HCT116 (cell line): ENCODE results near the gene TUBD1. TPM values are rescaled to one million over a fixed set of nuclear protein-coding genes. Genes with fewer than 3 reads are reported as not detected.

ENCODE experiments used
- ATAC-seq: fragments of 200-7000 bp; cut with Tn5 transposase; 2 replicates; pipeline ENCODE4 v1.9.1; 2020; ENCODE audit warnings: mild to moderate bottlenecking, moderate library complexity
- BruUV-seq: library from RNA; stranded (reverse); fragments of 400-500 nt; replicated peaks from 2 replicates; lab custom pipeline; 2021; lab: Mats Ljungman, UMichigan
- CTCF ChIA-PET: fragments of 300-600 bp; sonication (Branson Sonifier 250); formaldehyde crosslinking; loops from one replicate; lab custom pipeline; 2021; ENCODE audit warnings: antibody characterized with exemption; lab: Charles Lee
- POLR2A ChIA-PET: fragments of 300-600, 350-600 bp; sonication (Branson Sonifier 250); formaldehyde crosslinking; loops from one replicate; lab custom pipeline; 2021; ENCODE audit warnings: antibody characterized with exemption; lab: Charles Lee
- RAD21 ChIA-PET, 2 experiments: fragments of 300-600 bp; sonication (Branson Sonifier 250); formaldehyde crosslinking; loops; one replicate each; lab custom pipeline; 2023; ENCODE audit warnings: low total read pairs in 2 of 2; ENCODE audit not compliant: uncharacterized antibody in 2 of 2, unreplicated experiment in 2 of 2, low non-redundant PET in 1 of 2; lab: Charles Lee
- DNase-seq: peaks from one replicate; pipeline ENCODE4 v3.0.0-alpha.2; 2010; ENCODE audit warnings: low read depth, low spot score
- H2AFZ ChIP-seq: fragments of 200-600 bp; shearing (Covaris generic), sonication (generic); 2 replicates; pipeline ENCODE4 v1.6.1; 2017; ENCODE audit warnings: low read depth, mixed run types, mixed read lengths, antibody characterized with exemption, low read length; ENCODE audit not compliant: poor library complexity, severe bottlenecking
- H3K27ac ChIP-seq: 2 replicates; pipeline ENCODE4 v1.5.1; 2012; ENCODE audit warnings: low read depth, low read length
- H3K27me3 ChIP-seq: fragments of 200-600 bp; sonication (generic); 2 replicates; pipeline ENCODE4 v1.6.1; 2016; ENCODE audit warnings: mixed run types, low read length, mixed read lengths; ENCODE audit not compliant: insufficient read depth
- H3K36me3 ChIP-seq, 2 experiments: fragments of 200-500 bp in 1 of 2; fragments of 200-600 bp in 1 of 2; sonication (Bioruptor generic) in 1 of 2; sonication (generic) in 1 of 2; 2 replicates each; pipeline versions ENCODE4 v1.5.1 to v1.6.1; 2014 to 2016; ENCODE audit warnings: low read length in 2 of 2, inconsistent platforms in 1 of 2, mixed read lengths in 1 of 2, mixed run types in 1 of 2; ENCODE audit not compliant: insufficient read depth in 2 of 2, control insufficient read depth in 1 of 2
- H3K4me1 ChIP-seq, 2 experiments: fragments of 200-600 bp in 1 of 2; sonication (generic) in 1 of 2; 2 replicates each; pipeline versions ENCODE4 v1.5.1 to v1.6.1; 2012 to 2017; ENCODE audit warnings: low read length in 2 of 2, inconsistent platforms in 1 of 2, mild to moderate bottlenecking in 1 of 2, mixed read lengths in 1 of 2, mixed run types in 1 of 2, moderate library complexity in 1 of 2; ENCODE audit not compliant: insufficient read depth in 2 of 2, control insufficient read depth in 1 of 2
- H3K4me2 ChIP-seq: fragments of 200-600 bp; sonication (generic); 2 replicates; pipeline ENCODE4 v1.6.1; 2017; ENCODE audit warnings: mixed run types, low read length, mixed read lengths
- H3K4me3 ChIP-seq, 2 experiments: fragments of 200-600 bp in 1 of 2; sonication (generic) in 1 of 2; replicated peaks in 1 of 2; 2 replicates each; pipeline ENCODE4 v1.5.1; 2011 to 2016; ENCODE audit warnings: low read length in 2 of 2, control low read depth in 1 of 2, low read depth in 1 of 2, mild to moderate bottlenecking in 1 of 2, mixed read lengths in 1 of 2, mixed run types in 1 of 2
- H3K79me2 ChIP-seq: fragments of 200-600 bp; sonication (generic); 2 replicates; pipeline ENCODE4 v1.6.1; 2017; ENCODE audit warnings: mild to moderate bottlenecking, mixed run types, low read length, moderate library complexity, mixed read lengths; ENCODE audit not compliant: insufficient read depth
- H3K9ac ChIP-seq: fragments of 200-600 bp; sonication (generic); 2 replicates; pipeline ENCODE4 v1.6.1; 2016; ENCODE audit warnings: low read length, mixed read lengths
- H3K9me2 ChIP-seq: fragments of 200-600 bp; sonication (generic), shearing (Covaris generic); 2 replicates; pipeline ENCODE4 v1.6.1; 2017; ENCODE audit warnings: mixed run types, mild to moderate bottlenecking, moderate library complexity; ENCODE audit not compliant: insufficient read depth
- H3K9me3 ChIP-seq, 2 experiments: fragments of 200-500 bp in 1 of 2; fragments of 200-600 bp in 1 of 2; sonication (Bioruptor generic) in 1 of 2; sonication (generic) in 1 of 2; 2 replicates each; pipeline ENCODE4 v1.6.1; 2014 to 2017; ENCODE audit warnings: low read length in 2 of 2, mixed read lengths in 2 of 2, inconsistent platforms in 1 of 2, low read depth in 1 of 2, mild to moderate bottlenecking in 1 of 2, mixed run types in 1 of 2, moderate library complexity in 1 of 2; ENCODE audit not compliant: control insufficient read depth in 1 of 2, insufficient read depth in 1 of 2
- H4K20me1 ChIP-seq: fragments of 200-600 bp; sonication (generic), shearing (Covaris generic); 2 replicates; pipeline ENCODE4 v1.6.1; 2017; ENCODE audit warnings: mixed run types, mild to moderate bottlenecking, moderate library complexity; ENCODE audit not compliant: insufficient read depth
- CBX3 ChIP-seq: IDR thresholded peaks from 2 replicates; pipeline ENCODE4 v1.6.1; 2012; ENCODE audit warnings: low read depth
- EZH2phosphoT487 ChIP-seq: fragments of 200-600 bp; IDR thresholded peaks from 2 replicates; pipeline ENCODE4 v1.6.1; 2018; ENCODE audit warnings: antibody characterized with exemption, borderline replicate concordance
- JUND ChIP-seq: IDR thresholded peaks from 2 replicates; pipeline ENCODE4 v1.6.1; 2012
- POLR2A ChIP-seq: IDR thresholded peaks from 2 replicates; pipeline ENCODE4 v1.7.0; 2011; ENCODE audit warnings: borderline replicate concordance; ENCODE audit not compliant: insufficient read depth, insufficient read length; ENCODE audit errors: extremely low read depth
- TCF7L2 ChIP-seq: IDR thresholded peaks from 2 replicates; pipeline ENCODE4 v1.7.0; 2011; ENCODE audit warnings: borderline replicate concordance, inconsistent platforms; ENCODE audit not compliant: insufficient read depth, insufficient read length; ENCODE audit errors: extremely low read depth
- YY1 ChIP-seq: IDR thresholded peaks from 2 replicates; pipeline ENCODE4 v1.6.1; 2011; ENCODE audit warnings: low read length, low read depth, moderate library complexity, mild to moderate bottlenecking; ENCODE audit not compliant: insufficient replicate concordance; ENCODE audit errors: extremely low read depth
- ZFX ChIP-seq: fragments of 450-650 bp; IDR thresholded peaks from 2 replicates; pipeline ENCODE4 v1.6.1; 2017
- ZNF274 ChIP-seq: fragments of 200-500 bp; sonication (Bioruptor generic); IDR thresholded peaks from 2 replicates; pipeline ENCODE4 v1.6.1; 2014; ENCODE audit warnings: mild to moderate bottlenecking, low read depth, low read length, inconsistent platforms
- intact Hi-C: fragments of 100-400 bp; cut with micrococcal nuclease; formaldehyde crosslinking; loops from 2 replicates; pipeline ENCODE4 v1.10.0; 2022
- total RNA-seq: library from RNA; stranded (reverse); gene quantifications from one replicate; pipeline ENCODE4 v1.2.1, GENCODE V29; 2021; ENCODE audit not compliant: unreplicated experiment
- TF ChIP-seq, protein P1 (sequence below): IDR thresholded peaks from 2 replicates; pipeline ENCODE4 v1.6.1; 2012; ENCODE audit warnings: low read depth

Gene TUBD1
- total RNA-seq, 1 experiment from 2014 or later = 13.0 TPM

DNA sequence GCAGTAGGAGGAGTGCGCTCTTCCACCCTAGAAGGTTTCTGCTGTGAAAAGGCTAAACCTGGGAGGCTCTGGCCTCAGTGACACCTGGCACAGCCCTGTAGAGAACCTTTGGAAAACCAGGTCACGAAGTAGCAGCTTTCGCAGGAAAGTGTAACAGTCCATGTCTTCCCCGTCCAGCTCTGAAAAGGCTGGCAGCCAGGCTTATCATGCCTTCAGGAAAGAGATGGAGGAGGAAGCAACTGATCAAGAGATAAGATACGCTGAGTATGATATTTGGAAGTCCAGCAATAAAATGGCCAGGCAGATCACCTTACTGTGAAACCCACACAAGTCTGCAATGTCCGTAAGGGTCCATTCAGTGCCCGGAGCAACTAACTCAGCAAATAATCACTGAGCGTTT lies 22.3 kb downstream of the TUBD1 start:
- no peak for TF ChIP-seq CBX3
- no peak for TF ChIP-seq ZNF274
- no peak for TF ChIP-seq JUND
- TF ChIP-seq POLR2A = no peak
- no peak for TF ChIP-seq EZH2phosphoT487
- no peak for TF ChIP-seq ZFX
- TF ChIP-seq TCF7L2 = no peak
- no peak for TF ChIP-seq YY1
- TF ChIP-seq, protein P1, sequence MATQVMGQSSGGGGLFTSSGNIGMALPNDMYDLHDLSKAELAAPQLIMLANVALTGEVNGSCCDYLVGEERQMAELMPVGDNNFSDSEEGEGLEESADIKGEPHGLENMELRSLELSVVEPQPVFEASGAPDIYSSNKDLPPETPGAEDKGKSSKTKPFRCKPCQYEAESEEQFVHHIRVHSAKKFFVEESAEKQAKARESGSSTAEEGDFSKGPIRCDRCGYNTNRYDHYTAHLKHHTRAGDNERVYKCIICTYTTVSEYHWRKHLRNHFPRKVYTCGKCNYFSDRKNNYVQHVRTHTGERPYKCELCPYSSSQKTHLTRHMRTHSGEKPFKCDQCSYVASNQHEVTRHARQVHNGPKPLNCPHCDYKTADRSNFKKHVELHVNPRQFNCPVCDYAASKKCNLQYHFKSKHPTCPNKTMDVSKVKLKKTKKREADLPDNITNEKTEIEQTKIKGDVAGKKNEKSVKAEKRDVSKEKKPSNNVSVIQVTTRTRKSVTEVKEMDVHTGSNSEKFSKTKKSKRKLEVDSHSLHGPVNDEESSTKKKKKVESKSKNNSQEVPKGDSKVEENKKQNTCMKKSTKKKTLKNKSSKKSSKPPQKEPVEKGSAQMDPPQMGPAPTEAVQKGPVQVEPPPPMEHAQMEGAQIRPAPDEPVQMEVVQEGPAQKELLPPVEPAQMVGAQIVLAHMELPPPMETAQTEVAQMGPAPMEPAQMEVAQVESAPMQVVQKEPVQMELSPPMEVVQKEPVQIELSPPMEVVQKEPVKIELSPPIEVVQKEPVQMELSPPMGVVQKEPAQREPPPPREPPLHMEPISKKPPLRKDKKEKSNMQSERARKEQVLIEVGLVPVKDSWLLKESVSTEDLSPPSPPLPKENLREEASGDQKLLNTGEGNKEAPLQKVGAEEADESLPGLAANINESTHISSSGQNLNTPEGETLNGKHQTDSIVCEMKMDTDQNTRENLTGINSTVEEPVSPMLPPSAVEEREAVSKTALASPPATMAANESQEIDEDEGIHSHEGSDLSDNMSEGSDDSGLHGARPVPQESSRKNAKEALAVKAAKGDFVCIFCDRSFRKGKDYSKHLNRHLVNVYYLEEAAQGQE = no peak
- ChIA-PET POLR2A (no interaction called here), RAD21 (no interaction called here), CTCF (interaction anchor here (2.2 kb wide), 1 partner anchor 11 kb away, joined by 8 read pairs; no protein-coding TSS in a partner anchor)
- DNase-seq (no peak), ATAC-seq (no peak)
- Histone ChIP-seq H3K4me2 (no peak overlapping the region), H3K9ac (no peak overlapping the region), H4K20me1 (no peaks in the 10 kb centered on the region), H3K9me3 (no peaks in the 10 kb centered on the region), H3K79me2 (no peaks in the 10 kb centered on the region), H3K36me3 (peaks cover 7 to 10% of the 10 kb centered on the region in 2 experiments; a peak in 3 of 4 replicates), H3K27me3 (no peaks in the 10 kb centered on the region), H3K4me3 (no peak overlapping the region), H3K9me2 (no peaks in the 10 kb centered on the region), H2AFZ (no peak overlapping the region), H3K4me1 (0 out of 4 replicates have a peak, but pooled peaks cover 4 to 5% of the 10 kb centered on the region in 2 experiments), H3K27ac (no peak overlapping the region)
- intact Hi-C loops = no loop called here
- BruUV-seq = no TSS peak
